GM18519 (cell line): ENCODE results near the gene NFKB2.
A peak's percentile ranks its signal among the peaks of the same experiment; 100 is the strongest.

Source experiments
- ATAC-seq: cut with Tn5 transposase; IDR thresholded peaks from one replicate; pipeline ENCODE4 v1.9.1; 2021; ENCODE audit warnings: mild to moderate bottlenecking, moderate library complexity; ENCODE audit not compliant: unreplicated experiment, low FRiP score

Gene NFKB2

DNA sequence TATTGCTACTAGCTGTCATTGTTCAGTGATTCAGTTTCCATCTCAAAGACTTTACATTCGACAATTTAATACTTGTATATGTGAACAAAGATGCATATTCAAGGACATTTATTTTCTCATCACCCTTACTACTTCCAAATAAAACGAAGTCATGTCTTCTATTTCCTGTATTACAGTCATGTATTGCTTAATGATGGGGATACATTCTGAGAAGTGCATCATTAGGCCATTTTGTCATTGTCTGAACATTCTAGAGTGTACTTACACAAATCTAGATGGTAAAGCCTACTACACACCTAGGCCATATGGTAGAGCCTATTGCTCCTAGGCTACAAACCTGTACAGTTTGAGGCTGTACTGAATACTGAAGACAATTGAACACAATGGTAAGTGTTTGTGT lies 49.3 kb downstream of the NFKB2 start:
- ATAC-seq = no peak

DNA sequence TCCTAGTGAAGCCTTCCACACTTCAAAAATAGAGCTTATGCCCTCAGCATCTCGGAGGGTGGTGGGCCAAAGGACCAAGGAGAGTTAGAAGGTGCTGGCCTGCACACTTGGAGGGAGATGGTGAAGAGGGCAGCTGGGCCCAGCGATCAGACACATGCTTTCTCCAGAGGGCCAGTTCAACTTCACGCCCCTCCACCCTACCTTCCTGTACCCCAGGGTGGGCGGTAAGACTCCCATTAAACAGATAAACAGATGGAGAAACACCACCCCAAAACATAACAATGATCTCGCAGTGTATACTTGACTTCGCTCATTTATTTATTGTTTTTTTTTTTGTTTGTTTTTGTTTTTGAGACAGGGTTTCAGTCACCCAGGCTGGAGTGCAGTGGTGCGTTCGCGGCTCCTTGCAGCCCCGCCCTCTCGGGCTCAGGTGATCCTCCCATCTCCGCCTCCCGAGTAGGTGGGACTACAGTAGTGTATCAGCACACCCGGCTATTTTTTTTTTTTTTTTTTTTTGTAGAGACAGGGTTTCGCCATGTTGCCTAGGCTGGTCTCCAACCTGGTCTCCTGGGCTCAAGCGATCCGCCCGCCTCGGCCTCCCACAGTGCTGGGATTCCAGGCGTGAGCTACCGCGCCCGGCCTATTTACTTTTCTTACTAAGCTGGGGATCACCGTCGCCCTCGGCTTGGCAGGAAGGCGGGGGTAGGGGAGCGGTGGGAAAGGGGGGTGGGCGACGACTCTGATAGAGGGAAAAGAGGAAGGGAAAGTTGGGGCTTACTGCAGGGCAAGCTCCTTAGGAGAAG lies 54.0 kb downstream of the NFKB2 start:
- ATAC-seq = peak; percentile 31

DNA sequence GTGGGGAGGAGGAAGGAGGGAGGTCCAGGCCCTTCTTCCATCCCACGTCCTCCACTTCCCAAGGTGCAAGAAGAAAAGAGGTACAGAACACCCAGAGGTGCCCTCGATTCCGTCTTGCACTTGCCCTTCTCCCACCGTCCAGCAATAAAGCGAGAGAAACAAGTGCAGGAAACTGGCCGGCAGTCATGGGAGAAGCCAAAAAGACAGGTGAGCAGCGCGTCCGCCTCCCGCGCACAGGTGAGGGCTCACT lies 54.5 kb downstream of the NFKB2 start:
- ATAC-seq = no peak

GRCh38 chr10:102450374-102451104 lies 55.0 kb downstream of the NFKB2 start:
- ATAC-seq = peak; percentile 75

DNA sequence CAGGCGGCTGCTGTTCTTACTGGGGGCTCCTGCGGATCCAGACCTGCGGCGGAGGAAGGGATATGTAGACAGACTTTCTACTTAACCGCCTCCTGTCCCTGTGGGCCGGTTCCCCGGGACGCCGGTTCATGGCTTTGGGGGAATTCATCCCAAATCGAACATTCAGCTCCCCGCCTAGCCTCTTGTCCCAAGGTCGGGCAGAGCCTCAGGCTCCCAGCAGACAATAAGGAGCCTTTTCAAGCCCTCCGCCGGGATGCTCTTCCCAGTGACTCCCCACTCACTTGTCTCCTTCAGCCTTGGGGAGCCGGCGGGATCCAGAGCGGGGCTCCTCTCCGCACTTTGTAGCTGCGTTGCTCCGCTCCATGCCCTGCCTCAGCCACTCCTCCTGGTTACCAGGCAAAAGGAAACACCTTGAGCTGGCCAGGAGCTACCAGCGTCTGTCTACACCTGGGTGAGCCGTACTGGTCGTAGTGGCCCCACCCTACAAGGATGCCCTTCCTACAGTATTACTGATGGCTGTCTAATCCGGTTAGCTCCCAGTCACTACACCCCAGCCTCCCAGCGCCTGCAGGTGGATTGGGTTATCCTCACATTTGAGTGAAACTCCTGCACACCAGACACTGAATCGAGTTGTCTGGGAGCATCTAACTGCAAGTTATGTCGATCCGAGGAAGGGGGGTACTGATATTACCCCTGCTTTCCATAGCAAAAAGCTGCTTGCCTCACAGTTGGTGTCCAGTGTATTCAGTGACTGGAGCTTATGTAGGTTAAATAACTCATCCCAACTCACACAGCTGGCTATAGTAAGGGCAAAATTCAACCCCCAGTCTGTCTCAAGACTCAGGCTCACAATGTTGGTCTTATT lies 55.8 kb downstream of the NFKB2 start, which contains the start of gene C10orf95:
TSS of gene C10orf95 (minus strand) at position 439 of the 865 bp plus-strand sequence. CDS start 450 bp downstream, outside the sequence.
- ATAC-seq = no peak
